Activated CD4-positive, alpha-beta T cell treated with anti-CD3 and anti-CD28 coated beads, Interleukin-2, Interleukin-4, amounts not matched to agents 100 ng/mL and 50 ng/mL, durations not matched to agents 16 hours and 8 hours (primary cell): ENCODE results near the gene RASSF8.
A peak's percentile ranks its signal among the peaks of the same experiment; 100 is the strongest.

Experiments
- DNase-seq: peaks from one replicate; pipeline ENCODE4 v3.0.0-alpha.2; 2020; ENCODE audit warnings: low spot score

The RASSF8 gene

GRCh38 chr12:26109343-26109881 is 150.9 kb downstream of the RASSF8 start:
- no peak for DNase-seq

- DNase-seq, result no peak
Measured at GRCh38 chr12:26112232-26112631, 153.8 kb downstream of the RASSF8 start.

- DNase-seq, result no peak
Measured at GRCh38 chr12:26112703-26113147, 154.2 kb downstream of the RASSF8 start.

- no peak for DNase-seq
Measured at GRCh38 chr12:26113181-26113654, 154.7 kb downstream of the RASSF8 start.

DNA sequence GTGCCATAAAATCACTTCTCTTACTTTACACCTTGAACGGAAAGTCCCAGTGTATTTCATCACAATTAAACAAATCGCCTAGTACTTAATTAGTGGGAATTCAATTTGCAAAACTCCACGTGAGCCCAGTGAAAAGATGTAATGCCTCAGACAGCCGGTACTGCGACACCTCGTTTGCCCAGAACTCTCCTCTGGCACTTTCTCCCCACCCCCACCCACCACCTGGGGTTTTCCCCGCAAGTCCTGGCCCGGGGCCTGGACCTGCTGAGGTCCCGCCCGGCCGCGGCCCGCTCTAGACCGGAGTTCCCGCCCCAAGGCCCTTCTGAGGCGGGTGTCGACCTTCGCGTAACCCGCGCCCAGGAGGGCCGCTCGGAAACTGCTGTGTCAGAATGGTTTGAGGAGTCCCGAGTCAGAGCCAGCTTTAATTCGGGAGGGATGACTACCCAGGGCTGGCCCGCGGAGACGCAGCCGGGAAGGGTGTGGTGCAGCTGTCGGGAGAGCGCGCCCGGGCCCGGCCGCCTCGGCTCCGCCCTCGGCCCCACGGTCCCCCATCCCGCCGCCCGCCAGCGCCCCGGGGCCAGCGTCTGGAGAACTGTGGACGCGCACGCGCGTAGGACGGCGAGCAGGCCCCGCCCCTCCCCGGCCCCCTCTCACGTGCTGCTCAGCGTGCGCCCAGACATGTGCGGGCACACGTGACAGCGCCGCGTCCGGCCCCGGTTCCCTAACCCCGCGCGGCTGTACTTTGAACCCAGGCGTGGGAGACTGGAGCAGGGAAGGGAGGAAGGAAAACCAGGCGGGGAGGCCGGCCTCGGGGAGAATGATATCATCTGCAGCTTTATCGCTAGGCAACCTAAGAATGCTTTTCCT is 155.6 kb downstream of the RASSF8 start:
- DNase-seq, result peak; percentile 78

GRCh38 chr12:26114720-26115401 is 156.4 kb downstream of the RASSF8 start:
- no peak for DNase-seq

GRCh38 chr12:26116829-26117715 is 158.6 kb downstream of the RASSF8 start:
- DNase-seq, result no peak

DNA sequence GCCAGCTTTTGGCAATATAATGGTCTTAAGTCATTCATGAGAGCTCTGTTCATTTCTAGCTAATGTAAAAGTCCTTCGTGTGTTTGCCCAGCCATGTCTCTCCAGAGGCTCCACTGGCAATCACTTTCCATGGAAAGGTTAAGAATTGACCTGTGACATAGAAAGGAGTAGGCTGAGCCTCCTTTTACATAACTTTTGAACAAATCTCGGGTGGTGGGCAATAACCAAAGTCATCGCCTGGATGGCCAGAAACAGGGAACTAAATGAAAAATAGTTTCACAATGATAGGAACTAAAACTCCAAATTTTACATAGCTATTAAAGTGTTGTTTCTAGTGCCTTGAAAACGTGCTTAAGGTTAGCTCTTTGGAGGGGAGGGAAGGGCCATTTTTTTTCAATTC is 159.8 kb downstream of the RASSF8 start:
- DNase-seq, result no peak

DNA sequence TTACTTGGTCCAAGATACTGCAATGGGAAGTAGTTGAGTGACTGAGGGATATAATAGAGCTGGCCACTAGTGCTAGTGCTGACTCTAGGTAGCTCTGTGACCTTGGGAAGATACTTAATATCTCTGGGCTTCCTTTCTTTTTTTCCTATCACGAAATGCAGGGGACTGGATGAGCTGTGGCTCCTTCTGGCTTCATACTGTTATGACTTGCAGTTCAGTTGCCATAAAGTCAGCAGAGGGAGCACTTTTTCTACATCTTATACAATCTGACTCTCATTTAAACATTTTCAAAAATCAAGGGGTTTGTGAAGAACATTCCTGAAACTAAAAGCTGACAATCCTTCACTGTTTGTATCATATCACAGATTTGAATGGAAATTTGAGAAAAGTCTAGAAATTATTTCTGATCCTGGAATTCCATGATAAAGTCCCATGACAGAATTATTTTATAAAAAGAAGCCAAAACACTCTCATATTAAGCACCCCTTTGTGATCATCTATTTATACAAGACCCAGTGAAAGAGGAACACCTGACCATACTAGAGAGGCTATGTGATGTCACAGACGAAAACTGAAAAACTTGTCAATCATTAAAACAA is 161.0 kb downstream of the RASSF8 start:
- DNase-seq, result no peak

DNA sequence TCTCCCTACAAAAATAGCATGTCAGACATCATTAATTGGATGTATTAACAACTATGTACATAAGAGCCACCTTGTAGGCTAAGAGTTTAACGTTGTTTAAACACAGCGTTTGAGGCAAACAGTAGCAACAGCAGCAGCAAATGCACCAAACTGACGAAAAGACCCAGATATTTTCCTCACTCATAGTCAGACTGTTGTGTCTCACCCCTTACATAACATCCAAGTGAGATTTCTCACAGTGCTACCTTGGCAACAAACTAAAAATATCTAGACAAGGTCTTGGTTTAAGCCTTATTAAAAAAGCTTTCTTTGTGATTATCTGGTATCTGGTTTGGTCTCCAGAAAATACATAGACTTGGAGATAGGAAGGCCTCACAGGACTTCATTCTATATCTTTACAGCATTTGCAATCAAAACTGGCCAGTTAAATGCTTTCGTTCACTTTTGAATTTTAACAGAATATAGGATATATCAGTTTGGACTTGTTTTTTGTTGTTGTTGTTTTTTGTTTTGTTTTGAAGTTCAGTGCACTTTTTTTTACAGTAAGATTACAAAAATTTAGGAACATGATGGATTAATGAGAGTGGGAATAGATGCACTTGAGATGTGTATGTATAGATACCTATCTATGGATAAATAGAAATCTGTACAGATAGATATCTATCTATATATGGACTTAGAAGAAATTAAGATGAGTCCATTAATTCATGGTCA is 162.2 kb downstream of the RASSF8 start:
- DNase-seq, result no peak

DNA sequence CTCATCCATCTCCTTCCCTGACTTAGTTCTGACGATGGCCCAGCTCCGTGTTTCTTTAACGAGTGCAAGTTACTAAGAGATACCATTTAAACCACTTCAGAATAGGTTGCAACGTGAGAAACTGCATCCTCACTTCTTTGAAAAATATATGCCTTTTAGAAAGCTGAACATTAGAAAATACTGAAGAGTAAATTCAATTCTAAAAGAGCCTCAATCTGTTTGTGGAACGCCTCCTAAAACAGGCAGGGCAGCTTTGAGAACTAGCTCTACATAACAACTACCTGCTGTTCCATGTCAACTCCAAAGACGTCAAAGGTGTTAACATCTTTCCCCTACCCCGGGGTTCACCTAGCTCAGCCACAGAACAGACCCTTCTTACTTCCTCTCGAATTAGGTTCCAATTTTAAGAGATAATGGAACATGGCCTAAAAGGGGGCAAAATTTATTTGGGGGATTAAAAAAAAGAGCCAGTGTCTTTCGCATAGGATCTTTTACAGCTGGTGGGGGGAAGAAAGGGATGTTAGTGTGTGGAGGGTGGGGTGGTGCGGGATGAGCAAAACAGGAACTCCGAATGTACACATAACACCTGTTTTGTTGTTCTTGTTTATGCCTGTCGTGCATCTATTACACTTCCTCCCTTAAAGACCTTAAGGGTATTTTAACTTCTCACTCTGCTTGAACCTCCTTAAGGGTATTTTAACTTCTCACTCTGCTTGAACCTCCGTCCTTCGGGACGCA is 163.0 kb downstream of the RASSF8 start:
- DNase-seq, result no peak

DNA sequence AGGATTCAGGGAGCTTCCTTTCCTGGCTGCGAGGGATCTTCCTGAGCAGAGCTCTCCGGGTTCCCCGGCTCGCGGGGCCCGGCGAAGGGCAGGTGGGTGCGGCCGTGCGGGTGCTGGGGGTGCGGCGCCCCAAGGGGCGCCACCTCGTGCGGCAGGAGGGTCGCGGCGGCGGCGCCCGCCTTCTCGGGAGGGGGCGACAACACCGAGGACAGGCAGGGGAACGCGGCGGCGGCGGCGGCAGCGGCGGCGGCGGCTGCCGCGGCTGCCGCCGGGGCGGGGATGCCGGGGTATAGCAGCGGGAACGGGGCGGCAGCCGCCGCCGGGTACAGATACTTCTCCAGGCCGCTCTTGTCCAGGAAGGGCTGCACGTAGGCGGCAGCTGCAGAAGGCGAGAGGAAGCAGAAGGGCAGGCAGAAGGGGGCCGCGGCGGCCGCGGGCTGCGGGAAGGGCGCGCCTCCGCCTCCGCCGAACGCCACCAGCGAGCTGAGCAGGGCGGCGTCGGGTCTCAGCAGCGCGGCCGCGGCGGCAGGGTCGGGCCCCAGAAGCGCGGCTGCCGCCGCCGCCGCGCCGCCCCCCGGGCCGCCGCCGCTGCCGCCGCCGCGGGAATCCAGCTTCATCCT is 163.7 kb downstream of the RASSF8 start:
- DNase-seq, result no peak

DNA sequence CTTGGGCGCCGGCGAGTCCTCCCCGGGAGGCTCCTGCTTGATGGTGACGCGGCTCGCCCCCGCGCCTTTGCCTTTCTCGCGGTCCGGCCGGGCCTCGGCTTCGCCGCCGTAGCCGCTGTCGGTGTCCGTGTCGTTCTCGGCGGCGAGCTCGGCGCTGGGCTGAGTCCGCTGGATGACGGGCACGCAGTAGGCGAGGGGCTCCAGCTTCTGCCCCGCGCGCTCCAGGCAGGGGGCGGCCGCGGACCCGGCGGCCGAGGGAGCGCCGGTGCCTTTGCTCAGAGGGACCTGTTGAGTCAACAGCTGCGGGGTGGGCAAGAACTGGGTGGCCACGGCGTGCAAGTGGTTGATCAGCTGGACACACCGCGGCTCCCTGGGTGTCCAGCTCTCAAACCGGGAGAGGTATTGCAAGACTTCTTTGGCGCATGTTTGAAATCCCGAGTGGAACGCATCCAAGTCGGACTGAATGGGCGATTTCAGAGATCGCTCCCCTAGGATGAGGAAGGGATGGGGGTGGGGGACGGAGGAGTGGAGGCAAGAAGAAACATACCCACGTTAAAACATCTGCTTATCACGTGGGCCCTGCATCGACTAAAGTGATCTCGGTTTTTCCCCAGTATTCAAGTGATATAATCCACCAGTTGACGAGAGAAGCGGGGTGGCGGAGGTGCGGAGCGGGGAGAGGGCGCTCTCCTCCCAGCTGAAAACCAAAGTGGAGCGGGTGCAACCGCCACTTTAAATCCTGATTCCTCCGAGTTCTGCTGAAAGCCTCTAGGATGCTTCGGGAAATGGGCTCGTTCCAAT is 164.4 kb downstream of the RASSF8 start:
- no peak for DNase-seq

DNA sequence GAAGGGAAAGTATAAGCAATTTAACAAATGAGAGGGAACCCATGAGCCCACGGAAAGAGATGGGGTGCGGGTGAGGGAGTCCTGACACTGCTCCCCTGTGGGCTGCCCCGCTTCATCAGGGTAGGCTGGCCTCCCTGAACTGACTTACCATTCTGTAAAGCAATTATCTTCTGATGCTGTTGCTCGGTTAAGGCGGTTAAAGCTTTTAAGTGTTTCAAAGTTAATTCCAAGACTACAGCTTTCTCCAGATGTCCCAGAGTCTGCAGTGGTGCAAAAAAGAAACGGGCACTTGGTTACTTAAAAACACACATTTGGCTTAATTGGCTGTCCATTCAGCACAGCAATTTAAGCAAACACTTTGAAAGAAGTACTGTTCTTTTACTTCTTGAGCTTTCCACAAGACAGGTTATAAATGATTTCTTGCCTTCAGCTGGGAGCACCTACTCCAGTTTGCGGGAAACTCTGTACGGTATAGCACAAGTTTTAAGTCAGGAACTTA is 165.0 kb downstream of the RASSF8 start:
- no peak for DNase-seq

- DNase-seq, result no peak
Measured at GRCh38 chr12:26124446-26125399, 166.2 kb downstream of the RASSF8 start, which contains the start of gene BHLHE41. BHLHE41 (minus strand) TSS chr12:26125037; CDS start chr12:26124779, 258 bp downstream.

GRCh38 chr12:26125400-26126339 is 167.2 kb downstream of the RASSF8 start:
- DNase-seq, result peak; percentile 24
